Loucy (cell line): Measurements from ENCODE around the gene MT1A.

Experiments used
- H2AFZ ChIP-seq: fragments of 200-600 bp; sonication (generic); 2 replicates; pipeline ENCODE4 v1.6.0; 2016; ENCODE audit warnings: antibody characterized with exemption, mild to moderate bottlenecking, low read length, moderate library complexity
- H3F3A ChIP-seq: fragments of 200-600 bp; 2 replicates; pipeline ENCODE4 v1.6.0; 2016; ENCODE audit warnings: antibody characterized with exemption, low read depth, mild to moderate bottlenecking
- H3K27me3 ChIP-seq: fragments of 200-600 bp; sonication (generic); 2 replicates; pipeline ENCODE4 v1.6.1; 2014; ENCODE audit warnings: low read length, mild to moderate bottlenecking; ENCODE audit not compliant: insufficient read depth, poor library complexity, severe bottlenecking
- H3K36me3 ChIP-seq: fragments of 200-600 bp; sonication (generic); 2 replicates; pipeline ENCODE4 v1.6.1; 2016; ENCODE audit warnings: low read length; ENCODE audit not compliant: insufficient read depth
- H3K4me1 ChIP-seq: fragments of 200-600 bp; sonication (generic); 2 replicates; pipeline ENCODE4 v1.5.1; 2014; ENCODE audit warnings: low read length, mild to moderate bottlenecking; ENCODE audit not compliant: insufficient read depth, poor library complexity, severe bottlenecking
- H3K4me2 ChIP-seq: fragments of 200-600 bp; sonication (generic); 2 replicates; pipeline ENCODE4 v1.6.0; 2014; ENCODE audit warnings: antibody characterized with exemption, low read length, low read depth, mild to moderate bottlenecking; ENCODE audit not compliant: poor library complexity, severe bottlenecking
- H3K4me3 ChIP-seq: fragments of 200-600 bp; sonication (generic); 2 replicates; pipeline ENCODE4 v1.5.1; 2014; ENCODE audit warnings: low read length, mild to moderate bottlenecking, mixed read lengths; ENCODE audit not compliant: poor library complexity, severe bottlenecking
- H3K79me2 ChIP-seq: fragments of 200-600 bp; sonication (generic); 2 replicates; pipeline ENCODE4 v1.6.1; 2014; ENCODE audit warnings: low read length; ENCODE audit not compliant: insufficient read depth
- H3K9ac ChIP-seq: fragments of 200-600 bp; sonication (generic); 2 replicates; pipeline ENCODE4 v1.6.0; 2014; ENCODE audit warnings: mild to moderate bottlenecking, low read depth, low read length, moderate library complexity; ENCODE audit not compliant: poor library complexity, severe bottlenecking
- H3K9me2 ChIP-seq: fragments of 200-600 bp; sonication (generic); replicated peaks from 2 replicates; pipeline ENCODE4 v1.6.1; 2016; ENCODE audit warnings: low read depth, low read length, mixed read lengths
- H3K9me3 ChIP-seq: fragments of 200-600 bp; sonication (generic); 2 replicates; pipeline ENCODE4 v1.6.1; 2014; ENCODE audit warnings: mild to moderate bottlenecking, antibody characterized with exemption, low read length, low read depth; ENCODE audit not compliant: insufficient read depth
- H4K20me1 ChIP-seq: fragments of 200-600 bp; sonication (generic); 2 replicates; pipeline ENCODE4 v1.6.0; 2014; ENCODE audit warnings: antibody characterized with exemption, low read length, mild to moderate bottlenecking; ENCODE audit not compliant: insufficient read depth, poor library complexity, severe bottlenecking
- CTCF ChIP-seq: fragments of 200-600 bp; sonication (generic); conservative IDR thresholded peaks from 2 replicates; pipeline ENCODE4 v1.5.1; 2014; ENCODE audit warnings: mild to moderate bottlenecking, antibody characterized with exemption, low read length
- EZH2phosphoT487 ChIP-seq: fragments of 200-600 bp; IDR thresholded peaks from 2 replicates; pipeline ENCODE4 v1.6.1; 2018; ENCODE audit warnings: antibody characterized with exemption, mild to moderate bottlenecking, moderate library complexity, borderline replicate concordance

MT1A gene

DNA sequence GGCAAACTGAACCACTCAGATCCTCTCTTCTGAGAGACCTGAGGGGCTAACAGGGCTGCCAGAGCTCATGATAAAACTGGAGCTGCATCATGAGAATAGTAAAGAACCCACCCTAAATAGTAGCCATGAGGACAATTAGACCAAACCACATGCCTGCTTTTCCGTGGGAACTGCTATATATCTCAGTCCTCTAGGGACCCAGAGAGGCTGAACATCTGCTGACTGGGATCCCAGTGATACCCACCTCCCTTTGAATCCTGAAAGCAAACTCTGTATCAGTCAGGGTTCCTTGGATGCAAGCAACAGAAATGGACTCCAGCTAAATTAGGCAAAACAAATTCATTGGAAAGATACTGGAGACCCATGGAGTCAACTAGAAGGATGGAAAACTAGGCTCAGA lies 50.3 kb downstream of the MT1A start:
- no peak overlapping the region for H3K4me2 ChIP-seq
- H3K4me1 ChIP-seq: no peaks in the 10 kb centered on the region

DNA sequence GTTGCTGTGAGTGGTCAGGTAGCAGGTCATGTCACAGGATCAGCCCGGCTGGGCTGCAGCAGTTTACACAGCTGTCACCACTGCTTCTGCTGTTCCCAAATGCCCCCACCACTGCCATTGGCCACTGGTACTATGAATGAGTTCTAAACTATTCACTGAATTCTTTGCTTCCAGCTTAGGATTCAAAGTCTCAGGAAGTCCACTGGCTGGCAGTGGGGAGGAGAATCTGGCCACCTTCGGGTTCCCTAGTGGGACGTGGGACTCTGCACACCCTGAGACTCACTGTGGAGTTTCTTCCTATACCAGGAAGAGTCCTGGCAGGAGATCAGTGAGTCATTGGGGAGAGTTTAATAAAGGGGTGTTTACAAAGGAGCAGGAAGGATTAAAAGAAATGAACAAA lies 50.7 kb downstream of the MT1A start:
- no peak overlapping the region for H3K9ac ChIP-seq
- no peak overlapping the region for H3K4me2 ChIP-seq
- no peaks in the 10 kb centered on the region for H4K20me1 ChIP-seq
- TF ChIP-seq CTCF (no peak), EZH2phosphoT487 (no peak)
- H2AFZ ChIP-seq: peak overlapping the region; percentile 17; the same call in 1 of the 2 replicates
- H3K27me3 ChIP-seq: no peaks in the 10 kb centered on the region
- no peaks in the 10 kb centered on the region for H3K79me2 ChIP-seq
- no peak overlapping the region for H3K4me3 ChIP-seq
- no peaks in the 10 kb centered on the region for H3K4me1 ChIP-seq
- no peaks in the 10 kb centered on the region for H3K36me3 ChIP-seq
- H3F3A ChIP-seq: no peaks in the 10 kb centered on the region
- no peaks in the 10 kb centered on the region for H3K9me2 ChIP-seq
- no peaks in the 10 kb centered on the region for H3K9me3 ChIP-seq

More for the DNA sequence above, 50.3 kb downstream of the MT1A start:
- no peak; the same call in 1 of the 2 replicates for TF ChIP-seq CTCF
- TF ChIP-seq EZH2phosphoT487: no peak
- no peak overlapping the region for H3K9ac ChIP-seq
- H2AFZ ChIP-seq: peak overlapping the region; percentile 17; the same call in 1 of the 2 replicates
- no peaks in the 10 kb centered on the region for H3K36me3 ChIP-seq
- no peaks in the 10 kb centered on the region for H3K9me2 ChIP-seq
- H4K20me1 ChIP-seq: no peaks in the 10 kb centered on the region
- no peak overlapping the region for H3K4me3 ChIP-seq
- no peaks in the 10 kb centered on the region for H3K27me3 ChIP-seq
- H3K9me3 ChIP-seq: no peaks in the 10 kb centered on the region
- no peaks in the 10 kb centered on the region for H3F3A ChIP-seq
- H3K79me2 ChIP-seq: no peaks in the 10 kb centered on the region
